HG02642 (cell line): ENCODE results near the gene SLC66A2.
"Not testable (repeated sequence)": the region's sequence is repeated elsewhere in the genome, so short reads cannot be mapped to it uniquely, and the experiment has no call there.

Experiments used
- ATAC-seq: cut with Tn5 transposase; IDR thresholded peaks from one replicate; pipeline ENCODE4 v1.9.1; 2021; ENCODE audit warnings: mild to moderate bottlenecking; ENCODE audit not compliant: unreplicated experiment, poor library complexity

SLC66A2 gene

DNA sequence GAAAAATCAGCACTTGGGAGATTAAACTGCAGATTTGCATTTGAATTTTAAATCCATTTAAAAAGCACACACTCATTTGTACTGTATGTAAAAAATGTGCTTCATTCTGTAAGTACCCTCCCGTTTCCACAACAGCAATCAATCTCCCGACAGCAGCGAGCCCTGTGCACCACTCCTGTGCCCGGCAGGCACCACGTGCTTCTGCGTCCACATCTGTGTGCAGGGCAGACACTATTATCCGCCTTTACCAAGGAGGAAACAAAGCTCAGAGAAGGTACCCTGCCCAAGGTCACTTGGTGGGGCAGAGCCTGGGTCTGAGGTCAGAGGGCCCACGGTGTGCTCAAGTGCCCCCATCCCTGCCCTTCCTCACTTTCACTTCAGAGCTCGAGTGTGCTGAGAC is 20.5 kb upstream of the SLC66A2 start:
- ATAC-seq = no peak

GRCh38 chr18:79971211-79971952 is 19.9 kb upstream of the SLC66A2 start:
- ATAC-seq = no peak

DNA sequence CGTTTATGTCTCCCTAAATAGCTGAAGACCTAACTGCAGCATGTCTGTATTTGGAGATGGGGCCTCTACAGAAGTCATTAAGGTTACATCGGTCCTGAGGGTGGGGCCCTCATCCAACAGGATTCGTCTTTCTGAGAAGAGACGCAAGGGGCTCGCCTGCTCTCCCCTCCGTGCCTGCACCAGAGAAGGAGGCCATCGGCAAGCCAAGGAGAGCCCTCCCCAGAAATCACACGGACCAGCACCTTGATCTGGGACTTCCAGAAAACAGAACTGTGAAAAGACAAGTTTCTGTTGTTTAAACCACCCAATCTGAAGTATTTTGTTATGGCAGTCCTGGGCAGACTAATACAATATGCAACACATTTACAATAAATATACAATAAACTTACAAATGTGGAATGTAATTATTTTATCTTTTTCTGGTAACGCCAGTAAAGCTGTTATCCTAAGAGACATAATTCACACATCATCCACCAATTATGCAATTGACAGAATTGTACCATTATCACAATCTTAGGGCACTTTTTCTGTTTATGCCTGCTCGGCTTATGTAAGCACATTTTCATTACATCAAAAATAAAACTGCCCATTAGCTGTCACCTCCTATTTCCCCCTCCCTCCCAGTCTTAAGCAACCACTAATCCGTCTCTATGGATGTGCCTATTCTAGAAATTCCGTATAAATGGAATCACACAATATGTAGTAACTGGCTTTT is 19.1 kb upstream of the SLC66A2 start:
- no peak for ATAC-seq

DNA sequence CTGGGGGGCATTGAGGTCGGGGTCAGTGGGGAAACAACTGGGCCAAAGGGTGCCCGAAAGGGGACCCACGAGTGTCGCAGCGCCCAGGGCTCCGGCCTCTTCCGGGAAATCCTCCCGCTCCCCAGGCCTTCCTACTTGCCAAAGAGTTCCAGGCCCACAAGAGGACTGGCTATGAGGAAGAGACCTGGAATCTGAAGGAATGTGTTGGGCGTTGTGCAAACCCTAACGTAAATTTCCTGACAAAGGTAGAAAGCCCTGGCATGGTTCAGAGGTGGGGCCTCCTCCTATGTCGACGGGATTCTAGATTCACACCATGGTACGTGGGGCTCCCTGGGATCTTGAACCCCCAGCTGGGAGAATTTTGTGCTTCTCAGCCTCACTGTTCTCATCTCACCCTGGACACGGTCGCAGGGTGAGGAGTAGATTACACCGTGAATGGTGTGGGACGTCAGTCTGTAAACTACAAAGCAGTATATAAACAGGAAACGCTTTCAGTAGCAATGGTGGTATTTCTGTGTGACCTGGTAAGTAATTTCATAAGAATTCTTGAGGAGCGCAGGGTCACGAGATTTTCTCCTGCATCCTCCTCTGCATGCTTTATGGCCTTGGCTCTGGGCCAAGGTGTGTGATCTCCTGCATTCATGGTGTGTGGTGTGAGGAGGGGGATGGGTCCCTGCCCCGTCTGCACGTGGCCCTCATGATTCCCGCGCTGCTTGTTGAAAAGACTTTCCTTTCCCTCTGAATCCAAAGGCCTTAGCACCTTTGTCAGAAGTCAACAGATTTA is 13.9 kb upstream of the SLC66A2 start:
- no peak for ATAC-seq

GRCh38 chr18:79964330-79965118 is 13.1 kb upstream of the SLC66A2 start, which contains the start of gene HSBP1L1:
Gene HSBP1L1 (plus strand): TSS chr18:79964643. CDS start chr18:79964736, 93 bp downstream.
- ATAC-seq = peak; percentile 75

DNA sequence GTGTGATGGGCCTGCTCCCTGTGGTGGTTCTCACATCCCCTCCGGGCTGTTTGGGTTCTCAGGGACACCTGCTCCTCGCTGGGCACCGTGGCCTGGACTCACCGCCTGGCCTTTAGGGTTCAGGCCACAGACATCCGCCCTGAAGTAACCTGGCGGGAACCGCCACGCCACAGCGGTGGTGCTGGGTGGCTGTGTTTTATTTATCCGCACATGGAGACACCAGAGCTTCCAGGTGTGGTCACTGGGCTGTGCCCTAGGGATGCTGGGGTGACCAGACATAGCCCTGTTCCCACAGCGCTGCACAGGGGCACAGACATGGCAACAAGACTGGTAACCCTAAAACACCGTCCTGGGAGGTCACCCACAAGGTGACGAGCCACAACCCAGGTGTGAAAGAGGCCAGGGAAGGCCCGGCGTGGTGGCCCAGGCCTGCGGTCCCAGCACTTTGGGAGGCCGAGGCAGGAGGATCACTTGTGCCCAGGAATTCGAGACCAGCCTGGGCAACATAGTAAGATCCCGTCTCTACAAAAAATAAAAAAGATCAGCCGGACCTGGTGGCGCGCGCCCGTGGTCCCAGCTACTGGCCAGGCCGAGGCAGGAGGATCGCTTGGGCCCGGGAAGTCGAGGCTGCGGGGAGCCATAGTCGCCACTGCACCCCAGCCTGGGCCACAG is 12.3 kb upstream of the SLC66A2 start:
- no peak for ATAC-seq

GRCh38 chr18:79962835-79963657 is 11.6 kb upstream of the SLC66A2 start:
- ATAC-seq = peak; percentile 59

- no peak for ATAC-seq
Observed at GRCh38 chr18:79962311-79962710, 10.9 kb upstream of the SLC66A2 start.

DNA sequence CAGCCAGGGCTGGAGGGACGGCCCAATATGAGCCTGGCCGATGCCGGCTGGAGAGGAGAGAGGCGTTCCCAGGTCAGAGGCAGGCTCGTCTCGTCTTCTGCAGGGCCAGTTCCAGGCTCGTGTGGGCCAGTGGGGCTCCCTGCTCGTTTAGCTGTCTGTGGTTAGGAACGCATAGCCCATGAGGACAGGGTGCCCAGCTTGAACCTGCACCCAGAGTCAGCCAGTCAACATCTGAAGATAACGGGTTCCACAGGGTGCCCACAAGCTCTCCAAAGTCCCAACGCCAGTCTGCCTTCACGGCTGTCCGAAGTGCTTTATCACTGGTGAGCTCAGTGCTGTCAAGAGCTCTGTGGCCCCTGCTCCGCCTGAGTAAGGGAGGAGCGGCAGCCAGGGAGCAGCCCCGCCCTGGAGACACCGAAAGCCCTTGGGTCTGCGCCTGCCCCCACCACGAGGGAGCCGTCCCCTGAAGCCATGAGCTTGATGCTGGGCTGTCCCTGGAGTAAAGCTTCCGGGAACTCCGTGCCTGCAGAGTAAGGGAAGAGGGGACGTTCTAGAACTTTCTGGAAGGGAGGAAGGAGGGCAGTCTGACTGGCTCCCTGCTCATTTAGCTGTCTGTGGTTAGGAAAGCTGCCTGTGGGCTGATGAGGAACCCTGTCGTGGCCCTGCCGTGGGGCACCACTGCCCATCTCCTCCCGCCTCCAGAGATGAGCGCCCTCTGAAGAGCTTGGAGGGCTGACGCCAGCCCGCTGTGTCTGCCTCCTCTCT is 10.3 kb upstream of the SLC66A2 start:
- no peak for ATAC-seq

- no peak for ATAC-seq
Observed at GRCh38 chr18:79960921-79961526, 9.6 kb upstream of the SLC66A2 start.

- ATAC-seq = not testable (repeated sequence)
Observed at GRCh38 chr18:79960161-79960801, 8.8 kb upstream of the SLC66A2 start.

DNA sequence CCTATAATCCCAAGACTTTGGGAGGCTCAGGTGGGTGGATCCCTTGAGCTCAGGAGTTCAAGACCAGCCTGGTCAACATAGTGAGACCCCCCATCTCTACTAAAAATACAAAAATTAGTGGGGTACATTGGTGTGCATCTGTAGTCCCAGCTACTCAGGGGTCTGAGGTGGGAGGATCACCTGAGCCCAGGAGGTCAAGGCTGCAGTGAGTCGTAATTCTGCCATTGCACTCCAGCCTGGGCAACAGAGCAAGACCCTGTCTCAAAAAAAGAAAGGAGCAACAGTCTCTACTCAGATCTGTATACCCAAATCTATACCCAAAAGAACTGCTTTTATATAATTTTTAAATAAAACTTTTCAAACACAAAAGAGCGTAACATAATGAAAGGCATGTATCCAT is 7.5 kb upstream of the SLC66A2 start:
- ATAC-seq = no peak

DNA sequence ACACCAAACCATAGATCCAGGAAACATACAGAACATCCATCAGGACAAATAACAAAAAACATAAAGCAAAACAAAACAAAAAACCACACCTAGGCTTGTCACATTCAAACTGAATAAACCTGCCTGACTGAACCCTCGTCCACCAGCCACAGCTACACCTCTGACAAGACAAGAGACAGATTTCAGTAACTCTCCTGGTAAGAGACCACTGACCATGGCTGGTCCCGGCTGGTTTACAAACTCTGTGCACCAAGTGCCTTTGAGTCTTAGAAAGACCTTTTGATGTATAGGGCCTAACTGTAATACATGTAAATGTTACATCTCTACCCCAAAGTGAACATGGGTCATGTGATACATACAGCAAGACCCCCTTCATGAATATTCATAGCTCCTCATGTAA is 4.8 kb upstream of the SLC66A2 start:
- ATAC-seq = no peak

DNA sequence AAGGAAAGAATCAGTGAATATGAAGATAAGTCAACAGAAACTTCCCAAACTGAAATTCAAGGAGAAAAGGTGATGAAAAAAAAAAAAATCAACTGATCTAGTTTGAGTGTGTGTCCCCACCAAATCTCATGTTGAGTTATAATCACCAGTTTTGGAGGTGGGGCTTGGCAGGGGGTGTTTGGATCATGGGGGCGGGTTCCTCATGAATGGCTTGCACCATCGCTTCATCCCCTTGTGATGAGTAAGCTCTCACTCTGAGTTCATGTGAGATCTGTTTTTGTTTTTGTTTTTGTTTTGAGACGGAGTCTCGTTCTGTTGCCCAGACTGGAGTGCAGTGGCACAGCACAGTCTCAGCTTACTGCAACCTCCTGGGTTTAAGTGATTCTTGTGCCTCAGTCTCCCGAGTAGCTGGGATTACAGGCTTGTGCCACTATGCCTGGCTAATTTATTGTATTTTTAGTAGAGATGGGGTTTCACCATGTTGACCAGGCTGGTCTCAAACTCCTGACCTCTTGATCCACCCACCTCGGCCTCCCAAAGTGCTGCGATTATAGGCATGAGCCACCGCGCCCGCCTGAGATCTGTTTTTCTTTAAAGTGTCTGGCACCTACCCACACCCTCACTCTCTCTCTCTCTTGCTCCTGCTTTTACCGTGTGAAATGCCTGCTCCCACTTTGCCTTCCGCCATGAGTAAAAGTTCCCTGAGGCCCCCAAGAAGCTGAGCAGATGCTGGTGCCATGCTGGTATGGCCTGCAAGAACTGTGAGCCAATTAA is 4.0 kb upstream of the SLC66A2 start:
- no peak for ATAC-seq

DNA sequence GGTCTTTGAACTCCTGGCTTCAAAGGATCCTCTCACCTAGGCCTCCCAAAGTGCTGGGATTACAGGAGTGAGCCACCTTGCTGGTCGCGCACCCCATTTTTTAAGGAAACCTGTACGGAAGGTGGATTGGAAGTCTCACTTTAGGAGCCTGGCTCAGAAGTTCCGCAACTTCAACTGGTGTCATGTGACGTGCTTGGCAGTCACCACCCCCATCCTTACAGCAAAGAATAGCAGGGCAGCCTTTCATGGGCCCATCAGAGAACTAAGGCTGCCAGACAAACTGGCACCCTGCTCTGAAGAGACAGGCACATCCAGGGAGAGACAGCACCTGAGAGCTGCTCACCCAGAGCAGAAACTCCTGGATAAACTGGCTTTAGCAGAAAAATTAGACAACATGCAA is 3.3 kb upstream of the SLC66A2 start:
- ATAC-seq = no peak

GRCh38 chr18:79953971-79954651 is 2.7 kb upstream of the SLC66A2 start:
- ATAC-seq = no peak
